Endothelial cell of umbilical vein (primary cell): ENCODE measurements around the gene IQCH. TPM values are rescaled to one million over a fixed set of nuclear protein-coding genes. Genes with fewer than 3 reads are reported as not detected.

Source experiments
- BruUV-seq: library from RNA; stranded (reverse); fragments of 400-500 nt; replicated peaks from 2 replicates; lab custom pipeline; 2021; lab: Mats Ljungman, UMichigan
- CTCF ChIA-PET: fragments of 300-600, 350-600 bp; sonication (Branson Sonifier 250); formaldehyde crosslinking; loops from one replicate; lab custom pipeline; 2021; ENCODE audit warnings: antibody characterized with exemption, inconsistent platforms; lab: Charles Lee
- POLR2A ChIA-PET: fragments of 300-600, 350-600 bp; sonication (Branson Sonifier 250); formaldehyde crosslinking; loops from one replicate; lab custom pipeline; 2021; ENCODE audit warnings: antibody characterized with exemption, inconsistent platforms; lab: Charles Lee
- DNase-seq: peaks from one replicate; pipeline ENCODE4 v3.0.0-alpha.2; 2011; ENCODE audit warnings: low read depth, low spot score
- FAIRE-seq: peaks from 2 replicates; lab custom pipeline; 2011; peaks lifted over from hg19 to GRCh38; lab: Jason Lieb, UNC
- H2AFZ ChIP-seq: 2 replicates; pipeline ENCODE4 v1.6.0; 2012; ENCODE audit warnings: low read depth, low read length, control low read depth, inconsistent platforms
- H3K27ac ChIP-seq: 2 replicates; pipeline ENCODE4 v1.5.1; 2011; ENCODE audit warnings: low read depth, mild to moderate bottlenecking, control low read depth, low read length, moderate library complexity; ENCODE audit not compliant: insufficient read depth
- H3K27me3 ChIP-seq, 2 experiments: 2 replicates each; pipeline versions ENCODE4 v1.6.0 to v1.6.1; 2011; ENCODE audit warnings: low read length in 2 of 2, mixed read lengths in 1 of 2; ENCODE audit not compliant: control insufficient read depth in 2 of 2, insufficient read depth in 2 of 2
- H3K36me3 ChIP-seq, 2 experiments: 2 replicates in 1 of 2; 3 replicates in 1 of 2; pipeline ENCODE4 v1.5.1; 2011; ENCODE audit warnings: low read length in 2 of 2, mild to moderate bottlenecking in 1 of 2, moderate library complexity in 1 of 2; ENCODE audit not compliant: control insufficient read depth in 2 of 2, insufficient read depth in 2 of 2; ENCODE audit errors: extremely low read depth in 1 of 2
- H3K4me1 ChIP-seq: 3 replicates; pipeline ENCODE4 v1.5.1; 2011; ENCODE audit warnings: mild to moderate bottlenecking, low read length; ENCODE audit not compliant: control insufficient read depth, insufficient read depth; ENCODE audit errors: extremely low read depth
- H3K4me2 ChIP-seq: 2 replicates; pipeline ENCODE4 v1.6.1; 2011; ENCODE audit warnings: low read length, control low read depth, mixed read lengths; ENCODE audit not compliant: insufficient read depth
- H3K4me3 ChIP-seq, 3 experiments: fragments of 200-600 bp in 1 of 3; sonication (generic), shearing (Covaris generic) in 1 of 3; replicated peaks in 1 of 3; 2 replicates each; pipeline ENCODE4 v1.5.1; 2011 to 2016; ENCODE audit warnings: control low read depth in 3 of 3, low read length in 3 of 3, mild to moderate bottlenecking in 2 of 3, inconsistent platforms in 1 of 3, low read depth in 1 of 3, moderate library complexity in 1 of 3; ENCODE audit not compliant: insufficient read depth in 1 of 3
- H3K79me2 ChIP-seq: 2 replicates; pipeline ENCODE4 v1.6.0; 2012; ENCODE audit warnings: low read length, inconsistent platforms; ENCODE audit not compliant: control insufficient read depth, insufficient read depth
- H3K9ac ChIP-seq: replicated peaks from 2 replicates; pipeline ENCODE3; 2011; ENCODE audit warnings: low read length, control low read depth; ENCODE audit not compliant: insufficient read depth; ENCODE audit errors: extremely low read depth
- H3K9me1 ChIP-seq: replicated peaks from 3 replicates; pipeline ENCODE4 v1.6.0; 2011; ENCODE audit warnings: mild to moderate bottlenecking, low read length; ENCODE audit not compliant: control insufficient read depth, insufficient read depth; ENCODE audit errors: extremely low read depth
- H3K9me3 ChIP-seq: replicated peaks from 2 replicates; pipeline ENCODE4 v1.5.1; 2012; ENCODE audit warnings: low read length, inconsistent platforms; ENCODE audit not compliant: control insufficient read depth, insufficient read depth
- H4K20me1 ChIP-seq: replicated peaks from 2 replicates; pipeline ENCODE3; 2011; ENCODE audit warnings: mild to moderate bottlenecking, low read length; ENCODE audit not compliant: control insufficient read depth, insufficient read depth; ENCODE audit errors: extremely low read depth
- CTCF ChIP-seq, 2 donors: IDR thresholded peaks; 1 replicate in 1 of 2; 2 replicates in 1 of 2; pipeline ENCODE4 v1.5.1; 2011; ENCODE audit warnings: low read length in 2 of 2, mild to moderate bottlenecking in 2 of 2, moderate library complexity in 2 of 2, control low read depth in 1 of 2, inconsistent platforms in 1 of 2, low read depth in 1 of 2; ENCODE audit not compliant: insufficient read depth in 1 of 2; ENCODE audit errors: extremely low read depth in 1 of 2
- EZH2 ChIP-seq: IDR thresholded peaks from 2 replicates; pipeline ENCODE4 v1.6.1; 2012; ENCODE audit warnings: borderline replicate concordance, low read depth, mild to moderate bottlenecking, moderate library complexity, low read length, inconsistent platforms; ENCODE audit not compliant: severe bottlenecking
- FOS ChIP-seq: IDR thresholded peaks from 2 replicates; pipeline ENCODE4 v1.6.1; 2011; ENCODE audit warnings: mild to moderate bottlenecking, low read length, moderate library complexity, borderline replicate concordance; ENCODE audit not compliant: insufficient read depth
- GATA2 ChIP-seq: IDR thresholded peaks from 2 replicates; pipeline ENCODE4 v1.7.0; 2011; ENCODE audit warnings: low read depth, mild to moderate bottlenecking, moderate library complexity, mixed read lengths, low read length; ENCODE audit not compliant: insufficient read length, insufficient read depth
- JUN ChIP-seq: IDR thresholded peaks from 2 replicates; pipeline ENCODE4 v1.6.1; 2011; ENCODE audit warnings: borderline replicate concordance, low read depth; ENCODE audit not compliant: insufficient read length, insufficient read depth
- MAX ChIP-seq: IDR thresholded peaks from 2 replicates; pipeline ENCODE4 v1.6.1; 2011; ENCODE audit not compliant: insufficient read depth, insufficient read length
- MYC ChIP-seq: IDR thresholded peaks from one replicate; pipeline ENCODE4 v1.6.1; 2011; ENCODE audit warnings: mild to moderate bottlenecking, low read depth, low read length
- POLR2A ChIP-seq: IDR thresholded peaks from 2 replicates; pipeline ENCODE4 v1.6.1; 2012; ENCODE audit warnings: low read depth, mild to moderate bottlenecking, control low read depth, low read length
- POLR2AphosphoS5 ChIP-seq: IDR thresholded peaks from 2 replicates; pipeline ENCODE4 v1.6.1; 2012; ENCODE audit warnings: low read depth, mild to moderate bottlenecking, control low read depth, low read length, moderate library complexity; ENCODE audit not compliant: insufficient read depth
- dilution Hi-C: fragments of 300-500 bp; cut with MboI; formaldehyde crosslinking; loops from one replicate; pipeline ENCODE4 v1.15.0; 2019; ENCODE audit warnings: low sequenced_read_pairs; ENCODE audit not compliant: extremely low pct_ligation_motif_present
- intact Hi-C: fragments of 100-400 bp; cut with micrococcal nuclease; formaldehyde crosslinking; loops from one replicate; pipeline ENCODE4 v1.10.0; 2022
- polyA plus RNA-seq, 4 experiments: library from polyadenylated mRNA; depleted of rRNA in 3 of 4; stranded (reverse) in 3 of 4; unstranded in 1 of 4; fragments of >200 nt; gene quantifications; 2 replicates each; pipeline versions ENCODE4 v1.2.1 to v1.2.3, GENCODE V29; 2011 to 2012; ENCODE audit warnings: missing spikeins in 1 of 4
- total RNA-seq: library from RNA; stranded (reverse); gene quantifications from 2 replicates; pipeline ENCODE4 v1.2.3, GENCODE V29; 2021

IQCH gene
- total and polyA plus RNA-seq, 2 donors (not counting 3 experiments of a cell fraction or from before 2014, with no cell fraction given), result 0.29 to 0.51 TPM

GRCh38 chr15:67521029-67521782 is 266.6 kb downstream of the IQCH start, which contains the start of gene C15orf61:
TSS of gene C15orf61 (plus strand) at chr15:67521131. CDS start at chr15:67521249, 118 bp downstream.
- Histone ChIP-seq H3K9me3 (no peaks in the 10 kb centered on the region), H3K4me2 (peak within 1 kb of the TSS; percentile 98), H3K27ac (peak within 1 kb of the TSS; percentile 63), H3K4me3 (peak within 1 kb of the TSS; percentile 77 to 95 (median 81)), H3K9ac (peak within 1 kb of the TSS; percentile 87), H3K9me1 (no peaks in the 10 kb centered on the region), H4K20me1 (no peaks in the 10 kb centered on the region), H3K27me3 (no peaks in the 10 kb centered on the region), H3K4me1 (peaks cover 17% of the 10 kb centered on the region), H3K36me3 (no peaks in the 10 kb centered on the region), H3K79me2 (peaks cover 27% of the 10 kb centered on the region), H2AFZ (peak within 1 kb of the TSS; percentile 94)
- CTCF ChIA-PET, result interaction anchor here (1.2 to 2.3 kb wide), 6 partner anchors 20 to 315 kb away, joined by 4 to 8 read pairs (median 6); partner anchors contain the start of gene MAP2K5
- DNase-seq (peak; percentile 84), FAIRE-seq (peak; percentile 64)
- TF ChIP-seq MYC (no peak), JUN (no peak), MAX (peak; percentile 84), POLR2A (peak; percentile 34), FOS (no peak), POLR2AphosphoS5 (peak; percentile 84), CTCF (IDR thresholded peaks at IDR 0.05; ENCODE audit: extremely low read depth in 1 of 2, insufficient read depth in 1 of 2, low read depth in 1 of 2, low read length in 2 of 2) (no peak), GATA2 (no peak), EZH2 (no peak)
- no TSS peak for BruUV-seq
- dilution Hi-C loops, result no loop called here
- intact Hi-C loops, result loop anchor here (1.0 to 2.0 kb wide), 4 partner anchors 21 to 319 kb away; partner anchors contain the start of genes MAP2K5 and RNU6-1
- POLR2A ChIA-PET, result no interaction called here
